Fibroblast of skin of left quadriceps (primary cell): ENCODE results near the gene ADD1.
A peak's percentile ranks its signal among the peaks of the same experiment; 100 is the strongest.

ENCODE experiments used
- DNase-seq, 2 experiments: peaks; one replicate each; pipeline ENCODE4 v3.0.0-alpha.2; 2013; ENCODE audit warnings: low read depth in 2 of 2

Gene ADD1

GRCh38 chr4:2922453-2923101, 78.9 kb downstream of the ADD1 start:
- DNase-seq, result peak in 1 of 2 experiments; percentile 19

- no peak for DNase-seq
Measured at GRCh38 chr4:2923141-2923551, 79.5 kb downstream of the ADD1 start.

- no peak for DNase-seq
Measured at GRCh38 chr4:2923668-2924173, 80.1 kb downstream of the ADD1 start.

- DNase-seq, result no peak
Measured at GRCh38 chr4:2924286-2924685, 80.6 kb downstream of the ADD1 start.

- DNase-seq, result no peak
Measured at GRCh38 chr4:2924765-2925301, 81.2 kb downstream of the ADD1 start.

GRCh38 chr4:2925496-2925895, 81.9 kb downstream of the ADD1 start:
- no peak for DNase-seq

GRCh38 chr4:2925931-2926860, 82.6 kb downstream of the ADD1 start:
- DNase-seq, result no peak

GRCh38 chr4:2927016-2927695, 83.5 kb downstream of the ADD1 start:
- no peak for DNase-seq

- no peak for DNase-seq
Measured at GRCh38 chr4:2927696-2928075, 84.0 kb downstream of the ADD1 start.

- DNase-seq, result no peak
Measured at GRCh38 chr4:2928242-2929176, 84.9 kb downstream of the ADD1 start.

GRCh38 chr4:2929469-2929868, 85.8 kb downstream of the ADD1 start:
- no peak for DNase-seq

- DNase-seq, result no peak
Measured at GRCh38 chr4:2930135-2930757, 86.6 kb downstream of the ADD1 start.

GRCh38 chr4:2930758-2931511, 87.3 kb downstream of the ADD1 start:
- DNase-seq, result no peak

- no peak for DNase-seq
Measured at GRCh38 chr4:2931512-2932301, 88.1 kb downstream of the ADD1 start.

- DNase-seq, result no peak
Measured at GRCh38 chr4:2932321-2932950, 88.8 kb downstream of the ADD1 start.

GRCh38 chr4:2932951-2933565, 89.4 kb downstream of the ADD1 start:
- no peak for DNase-seq

- no peak for DNase-seq
Measured at GRCh38 chr4:2933566-2934076, 90.0 kb downstream of the ADD1 start.
